ENCODE measurements around the gene IL33. TPM values are rescaled to one million over a fixed set of nuclear protein-coding genes. Genes with fewer than 3 reads are reported as not detected.

IL33 gene
- total and polyA plus RNA-seq, 2 of the 4 experiments (the other 2 are of a cell fraction) = not detected

DNA sequence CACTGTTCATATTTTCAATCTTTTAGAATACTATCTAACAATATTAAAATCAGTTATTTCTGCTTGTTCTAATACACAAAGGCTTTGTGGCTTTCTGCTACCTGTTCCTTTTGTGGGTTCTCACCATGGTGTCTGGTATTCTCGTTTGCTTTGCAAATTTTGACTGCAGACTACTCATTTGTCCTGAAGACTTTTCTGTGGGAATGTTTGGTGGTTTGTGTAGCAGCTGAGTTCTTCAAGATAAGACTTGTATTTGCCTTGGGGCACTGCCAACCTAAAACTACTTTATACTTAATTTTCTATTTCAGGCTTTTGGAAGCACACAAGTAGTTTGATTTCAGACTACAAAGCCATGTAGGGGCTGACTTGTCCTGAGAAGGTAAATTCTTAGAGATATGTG lies 11.1 kb downstream of the IL33 start:
- no peak overlapping the region for H2AK9ac ChIP-seq (replicated peaks; ENCODE audit: low read depth, low read length, poor library complexity)
- H3K27me3 ChIP-seq (ENCODE audit: control insufficient read depth, insufficient read depth, low read length) = peaks cover 4% of the 10 kb centered on the region; the same call in 1 of the 2 replicates
- no peak overlapping the region for H4K8ac ChIP-seq (ENCODE audit: low read depth in 2 of 2, low read length in 2 of 2)
- no peak overlapping the region for H3K23ac ChIP-seq (ENCODE audit: low read depth, low read length)
- no peak overlapping the region for H4K5ac ChIP-seq (ENCODE audit: low read depth, low read length)
- WGBS, 2 experiments (ENCODE audit: extremely low coverage in 2 of 2, insufficient read length in 1 of 2) = no CpG with 5 or more reads among the region's 1 CpG
- no peaks in the 10 kb centered on the region for H3K79me1 ChIP-seq (ENCODE audit: low read depth in 1 of 2, low read length in 2 of 2)
- CTCF ChIA-PET = no interaction called here
- no peak overlapping the region for H3K9ac ChIP-seq (ENCODE audit: low read depth, low read length)
- peak; percentile 44 for DNase-seq
- in situ Hi-C loops (cut with MboI; ENCODE audit: low sequenced_read_pairs) (no loop called here), intact Hi-C loops (cut with micrococcal nuclease) (no loop called here), dilution Hi-C loops (cut with HindIII; ENCODE audit: low sequenced_read_pairs, unreplicated experiment) (no loop called here)
- no peak overlapping the region for H2AK5ac ChIP-seq (ENCODE audit: low read depth, low read length)
- no peaks in the 10 kb centered on the region for H4K20me1 ChIP-seq (ENCODE audit: insufficient read depth, low read length)
- no peak overlapping the region for H2BK120ac ChIP-seq (ENCODE audit: low read depth, low read length)
- no peak overlapping the region for H2BK5ac ChIP-seq (ENCODE audit: low read depth, low read length, poor library complexity, severe bottlenecking)
- H3K14ac ChIP-seq (replicated peaks; ENCODE audit: low read depth, low read length) = no peak overlapping the region
- H3K4me3 ChIP-seq (ENCODE audit: insufficient read depth, low read depth, low read length) = no peak overlapping the region
- H3K56ac ChIP-seq (ENCODE audit: extremely low read depth, insufficient read depth, low read length) = no peak overlapping the region
- H2BK15ac ChIP-seq (ENCODE audit: low read depth, low read length) = no peak overlapping the region
- POLR2A ChIA-PET (ENCODE audit: unreplicated experiment) = no interaction called here
- no peak overlapping the region for H4K91ac ChIP-seq (ENCODE audit: insufficient read depth, low read depth, low read length)
- no peak overlapping the region for H2BK20ac ChIP-seq (ENCODE audit: low read depth, low read length)
- no peaks in the 10 kb centered on the region for H3K4me1 ChIP-seq (ENCODE audit: control insufficient read depth, insufficient read depth, low read length)
- no peaks in the 10 kb centered on the region for H3K9me1 ChIP-seq (ENCODE audit: insufficient read depth, low read length)
- H2AFZ ChIP-seq (replicated peaks; ENCODE audit: low read length, poor library complexity) = no peak overlapping the region
- H3K18ac ChIP-seq (ENCODE audit: low read depth, low read length) = no peak overlapping the region
- BruUV-seq (replicated peaks) = no TSS peak
- no peak overlapping the region for H3K4me2 ChIP-seq (ENCODE audit: low read depth, low read length)
- H3K36me3 ChIP-seq (ENCODE audit: control insufficient read depth, insufficient read depth, low read length) = no peaks in the 10 kb centered on the region
- no peak overlapping the region for H3K27ac ChIP-seq (ENCODE audit: insufficient read depth, low read length)
- no peak overlapping the region for H3K4ac ChIP-seq (ENCODE audit: low read depth, low read length)
- H3K9me3 ChIP-seq (ENCODE audit: control insufficient read depth, insufficient read depth, low read length) = no peaks in the 10 kb centered on the region
- no peak for TF ChIP-seq RFX5 (IDR thresholded peaks at IDR 0.05; ENCODE audit: low read depth, low read length)
- ATAC-seq (ENCODE audit: low read depth) = no peak

Measured in IMR-90 (cell line).